SK-N-SH (cell line): ENCODE results near the gene DCP1B. TPM values are rescaled to one million over a fixed set of nuclear protein-coding genes. Genes with fewer than 3 reads are reported as not detected.

Experiments
- CTCF ChIA-PET: fragments of 300-600, 350-600 bp; formaldehyde crosslinking; extraction: SDS; loops from one replicate; lab custom pipeline; 2021; lab: Yijun Ruan, JAX
- POLR2A ChIA-PET: fragments of 350-600 bp; sonication (Branson Sonifier 250); formaldehyde crosslinking; extraction: SDS; loops from one replicate; lab custom pipeline; 2020; ENCODE audit warnings: antibody characterized with exemption, inconsistent platforms; lab: Yijun Ruan, JAX
- DNase-seq: peaks from one replicate; pipeline ENCODE4 v3.0.0; 2012
- H2AFZ ChIP-seq: fragments of 200-600 bp; sonication (generic); 2 replicates; pipeline ENCODE4 v1.8.1; 2016; ENCODE audit warnings: antibody characterized with exemption, mild to moderate bottlenecking, low read depth
- H3F3A ChIP-seq: fragments of 200-600 bp; sonication (generic); replicated peaks from 2 replicates; pipeline ENCODE3; 2016; ENCODE audit warnings: antibody characterized with exemption, mild to moderate bottlenecking; ENCODE audit not compliant: insufficient read depth
- H3K27ac ChIP-seq, 2 experiments: fragments of 200-500 bp in 1 of 2; fragments of 200-600 bp in 1 of 2; sonication (Bioruptor generic) in 1 of 2; sonication (generic), shearing (Covaris generic) in 1 of 2; 2 replicates each; pipeline versions ENCODE4 v1.5.1 to v1.6.1; 2014 to 2016; ENCODE audit warnings: low read depth in 2 of 2, inconsistent platforms in 1 of 2, low read length in 1 of 2, mild to moderate bottlenecking in 1 of 2, mixed read lengths in 1 of 2
- H3K27me3 ChIP-seq: fragments of 200-600 bp; sonication (generic), shearing (Covaris generic); 2 replicates; pipeline ENCODE4 v1.6.1; 2016; ENCODE audit warnings: mixed run types; ENCODE audit not compliant: insufficient read depth
- H3K36me3 ChIP-seq, 2 experiments: fragments of 200-500 bp in 1 of 2; fragments of 200-600 bp in 1 of 2; sonication (Bioruptor generic) in 1 of 2; sonication (generic) in 1 of 2; replicated peaks in 1 of 2; 2 replicates each; pipeline versions ENCODE3 to v1.5.1; 2014 to 2016; ENCODE audit warnings: low read length in 1 of 2, mild to moderate bottlenecking in 1 of 2; ENCODE audit not compliant: insufficient read depth in 2 of 2, control insufficient read depth in 1 of 2
- H3K4me1 ChIP-seq, 2 experiments: fragments of 200-500 bp in 1 of 2; fragments of 200-600 bp in 1 of 2; sonication (Bioruptor generic) in 1 of 2; sonication (generic), shearing (Covaris generic) in 1 of 2; 2 replicates each; pipeline versions ENCODE4 v1.5.1 to v1.6.1; 2014 to 2016; ENCODE audit warnings: low read depth in 1 of 2, low read length in 1 of 2, mixed run types in 1 of 2; ENCODE audit not compliant: insufficient read depth in 2 of 2, control insufficient read depth in 1 of 2
- H3K4me2 ChIP-seq: fragments of 200-600 bp; sonication (generic), shearing (Covaris generic); 2 replicates; pipeline ENCODE4 v1.6.1; 2017; ENCODE audit warnings: mixed run types
- H3K4me3 ChIP-seq, 2 experiments: fragments of 200-500 bp in 1 of 2; fragments of 200-600 bp in 1 of 2; sonication (Bioruptor generic) in 1 of 2; sonication (generic), shearing (Covaris generic) in 1 of 2; 2 replicates each; pipeline versions ENCODE4 v1.5.1 to v1.8.1; 2014 to 2016; ENCODE audit warnings: low read depth in 2 of 2, inconsistent platforms in 1 of 2, low read length in 1 of 2, mild to moderate bottlenecking in 1 of 2, mixed read lengths in 1 of 2, moderate library complexity in 1 of 2
- H3K79me2 ChIP-seq: fragments of 200-600 bp; sonication (generic); 2 replicates; pipeline ENCODE4 v1.8.1; 2017; ENCODE audit warnings: mild to moderate bottlenecking; ENCODE audit not compliant: insufficient read depth
- H3K9ac ChIP-seq: fragments of 200-600 bp; sonication (generic); 2 replicates; pipeline ENCODE4 v1.6.1; 2017; ENCODE audit warnings: mixed run types
- H3K9me2 ChIP-seq: fragments of 200-600 bp; sonication (generic); 2 replicates; pipeline ENCODE4 v1.6.1; 2017; ENCODE audit warnings: mixed run types
- H3K9me3 ChIP-seq: fragments of 200-600 bp; sonication (generic); 2 replicates; pipeline ENCODE4 v1.6.1; 2017; ENCODE audit warnings: mixed run types, mild to moderate bottlenecking, moderate library complexity
- H4K20me1 ChIP-seq: fragments of 200-600 bp; sonication (generic); 2 replicates; pipeline ENCODE4 v1.6.1; 2017; ENCODE audit warnings: mild to moderate bottlenecking, mixed run types; ENCODE audit not compliant: insufficient read depth
- CTCF ChIP-seq: fragments of 200-600 bp; sonication (generic); IDR thresholded peaks from 2 replicates; pipeline ENCODE4 v1.6.1; 2017; ENCODE audit warnings: antibody characterized with exemption, mild to moderate bottlenecking, moderate library complexity
- ELF1 ChIP-seq: IDR thresholded peaks from 2 replicates; pipeline ENCODE4 v1.4.0; 2012
- EP300 ChIP-seq, 2 experiments: IDR thresholded peaks; 2 replicates each; pipeline versions ENCODE4 v1.4.0 to v1.6.1; 2012; ENCODE audit warnings: borderline replicate concordance in 1 of 2, low read depth in 1 of 2, low read length in 1 of 2
- FOXJ3 ChIP-seq: sonication (generic); formaldehyde crosslinking; IDR thresholded peaks from 2 replicates; pipeline ENCODE4 v1.5.1; 2020; ENCODE audit warnings: mild to moderate bottlenecking, missing genetic modification reagents
- IRF3 ChIP-seq: fragments of 150-350 bp; IDR thresholded peaks from 2 replicates; pipeline ENCODE4 v1.6.1; 2016; ENCODE audit warnings: mild to moderate bottlenecking, low read depth, low read length
- JUND ChIP-seq: IDR thresholded peaks from 2 replicates; pipeline ENCODE4 v1.4.0; 2012
- MAX ChIP-seq: IDR thresholded peaks from 2 replicates; pipeline ENCODE4 v1.4.0; 2012; ENCODE audit warnings: low read depth
- MEF2A ChIP-seq: IDR thresholded peaks from 2 replicates; pipeline ENCODE4 v1.4.0; 2012; ENCODE audit warnings: low read depth, borderline replicate concordance
- MXI1 ChIP-seq: IDR thresholded peaks from 2 replicates; pipeline ENCODE4 v1.6.1; 2012; ENCODE audit warnings: mild to moderate bottlenecking, low read depth, low read length, improper control_type of control experiment
- NRF1 ChIP-seq: IDR thresholded peaks from 2 replicates; pipeline ENCODE4 v1.6.1; 2012; ENCODE audit warnings: low read depth, mild to moderate bottlenecking, low read length
- RAD21 ChIP-seq: IDR thresholded peaks from 2 replicates; pipeline ENCODE4 v1.6.1; 2012; ENCODE audit warnings: mild to moderate bottlenecking, low read length
- RFX5 ChIP-seq: IDR thresholded peaks from 2 replicates; pipeline ENCODE4 v1.6.1; 2012; ENCODE audit warnings: mild to moderate bottlenecking, improper control_type of control experiment, low read length
- RXRA ChIP-seq: IDR thresholded peaks from 2 replicates; pipeline ENCODE4 v1.4.0; 2012; ENCODE audit warnings: low read depth, mild to moderate bottlenecking, borderline replicate concordance
- SIN3A ChIP-seq: IDR thresholded peaks from 2 replicates; pipeline ENCODE4 v1.6.1; 2012; ENCODE audit warnings: low read depth, mild to moderate bottlenecking, low read length, moderate library complexity, borderline replicate concordance
- SMC3 ChIP-seq: IDR thresholded peaks from 2 replicates; pipeline ENCODE4 v1.6.1; 2012; ENCODE audit warnings: low read depth, low read length, improper control_type of control experiment
- TAF1 ChIP-seq: IDR thresholded peaks from 2 replicates; pipeline ENCODE4 v1.6.1; 2012; ENCODE audit warnings: low read depth, mild to moderate bottlenecking, low read length, moderate library complexity, borderline replicate concordance
- TCF12 ChIP-seq: IDR thresholded peaks from 2 replicates; pipeline ENCODE4 v1.4.0; 2012
- TEAD4 ChIP-seq: IDR thresholded peaks from 2 replicates; pipeline ENCODE4 v1.4.0; 2012; ENCODE audit warnings: mild to moderate bottlenecking, borderline replicate concordance; ENCODE audit not compliant: insufficient read depth
- WGBS: methylation state at CpG from one replicate; pipeline ENCODE4 v1.1.6; 2017; ENCODE audit warnings: low lambda C conversion rate; 5-methylcytosine and 5-hydroxymethylcytosine counted together
- polyA plus RNA-seq, 3 experiments: library from polyadenylated mRNA; depleted of rRNA; stranded (reverse); fragments of >200 nt; gene quantifications; 2 replicates each; pipeline ENCODE4 v1.2.3, GENCODE V29; 2012
- TF ChIP-seq, protein P1 (sequence below): IDR thresholded peaks from 2 replicates; pipeline ENCODE4 v1.4.0; 2012; ENCODE audit warnings: low read depth, borderline replicate concordance

Gene DCP1B
- polyA plus RNA-seq, 1 of the 3 experiments (the other 2 are of a cell fraction) = 18.8 TPM

DNA sequence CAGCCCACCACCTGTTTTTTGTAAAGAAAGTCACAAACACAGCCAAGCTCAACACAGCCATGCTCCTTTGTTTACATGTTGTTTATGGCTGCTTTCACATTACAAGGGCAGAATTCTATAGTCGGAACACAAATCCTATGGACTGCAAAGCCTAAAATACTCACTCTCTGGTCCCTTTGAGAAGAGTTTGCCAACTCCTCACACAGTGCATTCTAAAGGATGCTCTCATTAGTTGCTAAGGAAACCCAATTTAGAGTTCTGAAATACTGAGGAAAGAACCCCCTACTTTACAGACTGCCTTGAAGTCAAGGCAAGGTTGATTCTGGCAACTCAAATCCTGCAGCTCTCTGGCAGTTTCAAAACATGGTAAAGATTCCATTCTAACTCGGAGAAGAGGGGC, 38.3 kb downstream of the DCP1B start:
- no peak for DNase-seq
- Histone ChIP-seq H3K36me3 (peaks cover 31 to 64% of the 10 kb centered on the region in 2 experiments), H3F3A (no peaks in the 10 kb centered on the region), H2AFZ (no peak overlapping the region), H4K20me1 (peaks cover 1% of the 10 kb centered on the region), H3K4me1 (no peaks in the 10 kb centered on the region; a peak in 1 of 4 replicates), H3K9ac (no peak overlapping the region), H3K27ac (no peak overlapping the region), H3K79me2 (no peaks in the 10 kb centered on the region), H3K4me2 (no peak overlapping the region), H3K9me2 (no peaks in the 10 kb centered on the region), H3K4me3 (no peak overlapping the region), H3K9me3 (no peaks in the 10 kb centered on the region), H3K27me3 (no peaks in the 10 kb centered on the region)
- CTCF ChIA-PET = interaction anchor here (2.1 to 4.1 kb wide), 3 partner anchors 26 to 617 kb away, joined by 7 to 18 read pairs (median 9); no protein-coding TSS in a partner anchor
- 90% methylated on average over 2 of the region's 2 CpGs for WGBS
- TF ChIP-seq RXRA = no peak
- TF ChIP-seq FOXJ3 (CRISPR knock-in tag) = no peak
- no peak for TF ChIP-seq RAD21
- no peak for TF ChIP-seq MAX
- TF ChIP-seq, protein P1, sequence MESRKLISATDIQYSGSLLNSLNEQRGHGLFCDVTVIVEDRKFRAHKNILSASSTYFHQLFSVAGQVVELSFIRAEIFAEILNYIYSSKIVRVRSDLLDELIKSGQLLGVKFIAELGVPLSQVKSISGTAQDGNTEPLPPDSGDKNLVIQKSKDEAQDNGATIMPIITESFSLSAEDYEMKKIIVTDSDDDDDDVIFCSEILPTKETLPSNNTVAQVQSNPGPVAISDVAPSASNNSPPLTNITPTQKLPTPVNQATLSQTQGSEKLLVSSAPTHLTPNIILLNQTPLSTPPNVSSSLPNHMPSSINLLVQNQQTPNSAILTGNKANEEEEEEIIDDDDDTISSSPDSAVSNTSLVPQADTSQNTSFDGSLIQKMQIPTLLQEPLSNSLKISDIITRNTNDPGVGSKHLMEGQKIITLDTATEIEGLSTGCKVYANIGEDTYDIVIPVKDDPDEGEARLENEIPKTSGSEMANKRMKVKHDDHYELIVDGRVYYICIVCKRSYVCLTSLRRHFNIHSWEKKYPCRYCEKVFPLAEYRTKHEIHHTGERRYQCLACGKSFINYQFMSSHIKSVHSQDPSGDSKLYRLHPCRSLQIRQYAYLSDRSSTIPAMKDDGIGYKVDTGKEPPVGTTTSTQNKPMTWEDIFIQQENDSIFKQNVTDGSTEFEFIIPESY = no peak
- no peak for TF ChIP-seq TCF12
- no peak for TF ChIP-seq MXI1
- TF ChIP-seq IRF3 = no peak
- TF ChIP-seq SIN3A = no peak
- TF ChIP-seq SMC3 = no peak
- TF ChIP-seq NRF1 = no peak
- TF ChIP-seq CTCF = no peak
- TF ChIP-seq TAF1 = no peak
- TF ChIP-seq TEAD4 = no peak
- no peak for TF ChIP-seq ELF1
- TF ChIP-seq EP300 (IDR thresholded peaks at IDR 0.05; ENCODE audit: borderline replicate concordance in 1 of 2, low read depth in 1 of 2, low read length in 1 of 2) = no peak
- no peak for TF ChIP-seq MEF2A
- no peak for TF ChIP-seq RFX5
- no peak for TF ChIP-seq JUND
- POLR2A ChIA-PET = no interaction called here
